ENCODE results near the gene SCAF11. TPM values are rescaled to one million over a fixed set of nuclear protein-coding genes. Genes with fewer than 3 reads are reported as not detected.
A peak's percentile ranks its signal among the peaks of the same experiment; 100 is the strongest.

Gene SCAF11
- polyA plus RNA-seq, 4 donors: 19.7 to 83.3 (median 23.5) TPM

DNA sequence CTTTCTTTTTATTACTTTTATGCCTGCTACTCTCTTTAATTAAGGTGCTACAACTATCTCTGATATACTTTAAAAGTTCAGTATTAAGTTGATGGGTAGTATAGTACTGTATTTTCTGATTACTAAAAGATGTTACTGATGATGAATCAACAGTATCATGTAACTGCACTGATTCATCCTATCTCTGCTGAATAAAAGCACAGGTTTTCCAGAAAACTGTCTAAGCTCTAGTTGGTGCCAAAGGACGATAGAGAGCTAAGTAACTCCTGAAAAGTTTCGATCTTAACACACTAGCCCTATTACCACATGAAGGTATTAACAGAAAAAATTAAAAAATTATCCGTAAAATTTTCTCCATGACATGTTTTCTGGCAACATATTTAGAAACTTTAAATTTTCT is 2.1 kb downstream of the SCAF11 start:
- peaks cover 0 to 4% (median 0%) of the 10 kb centered on the region in 3 donors for H3K36me3 ChIP-seq (ENCODE audit: control insufficient read depth in 3 of 3, insufficient read depth in 2 of 3, low read depth in 1 of 3, low read length in 3 of 3)
- no peak for DNase-seq
- 16 to 38% (median 22%) methylated on average over 3 of the region's 3 CpGs for WGBS, 3 donors
- H3K27me3 ChIP-seq (ENCODE audit: control insufficient read depth in 3 of 3, insufficient read depth in 3 of 3, low read length in 3 of 3): no peaks in the 10 kb centered on the region
- H3K4me1 ChIP-seq (ENCODE audit: control insufficient read depth in 3 of 3, insufficient read depth in 2 of 3, low read depth in 1 of 3, low read length in 2 of 3): peaks cover 0 to 8% (median 3%) of the 10 kb centered on the region in 3 donors
- no peak overlapping the region for H3K27ac ChIP-seq (ENCODE audit: low read depth in 1 of 3, low read length in 2 of 3)
- H3K4me3 ChIP-seq (ENCODE audit: low read depth in 1 of 3, low read length in 3 of 3): no peak overlapping the region
- no peaks in the 10 kb centered on the region for H3K9me3 ChIP-seq (ENCODE audit: control insufficient read depth in 2 of 2, insufficient read depth in 1 of 2, low read depth in 1 of 2, low read length in 1 of 2)
- no peak for FAIRE-seq

GRCh38 chr12:45987340-45987727 is 3.0 kb downstream of the SCAF11 start:
- H3K4me1 ChIP-seq (ENCODE audit: control insufficient read depth in 3 of 3, insufficient read depth in 2 of 3, low read depth in 1 of 3, low read length in 2 of 3): peaks cover 0 to 8% (median 3%) of the 10 kb centered on the region in 3 donors
- no peaks in the 10 kb centered on the region for H3K9me3 ChIP-seq (ENCODE audit: control insufficient read depth in 2 of 2, insufficient read depth in 1 of 2, low read depth in 1 of 2, low read length in 1 of 2)
- no peak overlapping the region for H3K27ac ChIP-seq (ENCODE audit: low read depth in 1 of 3, low read length in 2 of 3)
- WGBS, 3 donors: 50 to 67% (median 60%) methylated on average over 3 of the region's 3 CpGs
- DNase-seq (no peak), FAIRE-seq (no peak)
- H3K27me3 ChIP-seq (ENCODE audit: control insufficient read depth in 3 of 3, insufficient read depth in 3 of 3, low read length in 3 of 3): no peaks in the 10 kb centered on the region
- no peak overlapping the region for H3K4me3 ChIP-seq (ENCODE audit: low read depth in 1 of 3, low read length in 3 of 3)
- peaks cover 0 to 4% (median 0%) of the 10 kb centered on the region in 3 donors for H3K36me3 ChIP-seq (ENCODE audit: control insufficient read depth in 3 of 3, insufficient read depth in 2 of 3, low read depth in 1 of 3, low read length in 3 of 3)

DNA sequence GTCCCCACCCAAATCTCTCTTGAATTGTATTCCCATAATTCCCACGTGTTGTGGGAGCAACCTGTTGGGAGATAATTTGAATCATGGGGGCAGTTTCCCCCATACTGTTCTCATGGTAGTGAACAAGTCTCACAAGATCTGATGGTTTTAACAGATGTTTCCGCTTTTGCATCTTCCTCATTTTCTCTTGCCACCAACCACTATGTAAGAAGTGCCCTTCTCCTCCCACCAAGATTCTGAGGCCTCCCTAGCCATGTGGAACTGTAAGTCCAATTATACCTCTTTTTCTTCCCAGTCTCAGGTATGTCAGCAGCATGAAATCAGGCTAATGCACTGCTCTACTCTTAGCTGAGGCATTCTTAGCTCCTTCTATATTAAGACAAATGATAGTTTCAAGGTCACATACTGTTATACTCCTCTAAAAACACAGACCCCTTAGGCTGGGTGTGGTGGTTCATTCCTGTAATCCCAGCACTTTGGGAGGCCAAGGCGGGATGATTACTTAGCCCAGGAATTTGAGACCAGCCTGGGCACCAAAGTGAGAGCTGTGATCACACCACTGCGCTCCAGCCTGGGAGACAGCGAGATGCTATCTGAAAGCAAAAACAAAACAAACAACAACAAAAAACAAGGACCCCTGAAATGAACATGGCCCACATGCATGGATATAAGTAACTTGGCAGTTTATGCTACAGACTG is 3.6 kb downstream of the SCAF11 start:
- no peaks in the 10 kb centered on the region for H3K9me3 ChIP-seq (ENCODE audit: control insufficient read depth in 2 of 2, insufficient read depth in 1 of 2, low read depth in 1 of 2, low read length in 1 of 2)
- H3K36me3 ChIP-seq (ENCODE audit: control insufficient read depth in 3 of 3, insufficient read depth in 2 of 3, low read depth in 1 of 3, low read length in 3 of 3): peaks cover 0 to 4% (median 0%) of the 10 kb centered on the region in 3 donors
- no peak for FAIRE-seq
- peaks cover 0 to 8% (median 3%) of the 10 kb centered on the region in 3 donors for H3K4me1 ChIP-seq (ENCODE audit: control insufficient read depth in 3 of 3, insufficient read depth in 2 of 3, low read depth in 1 of 3, low read length in 2 of 3)
- no peak overlapping the region for H3K27ac ChIP-seq (ENCODE audit: low read depth in 1 of 3, low read length in 2 of 3)
- no peaks in the 10 kb centered on the region for H3K27me3 ChIP-seq (ENCODE audit: control insufficient read depth in 3 of 3, insufficient read depth in 3 of 3, low read length in 3 of 3)
- no peak for DNase-seq
- 85 to 90% (median 87%) methylated on average over 5 of the region's 5 CpGs for WGBS, 3 donors
- no peak overlapping the region for H3K4me3 ChIP-seq (ENCODE audit: low read depth in 1 of 3, low read length in 3 of 3)

DNA sequence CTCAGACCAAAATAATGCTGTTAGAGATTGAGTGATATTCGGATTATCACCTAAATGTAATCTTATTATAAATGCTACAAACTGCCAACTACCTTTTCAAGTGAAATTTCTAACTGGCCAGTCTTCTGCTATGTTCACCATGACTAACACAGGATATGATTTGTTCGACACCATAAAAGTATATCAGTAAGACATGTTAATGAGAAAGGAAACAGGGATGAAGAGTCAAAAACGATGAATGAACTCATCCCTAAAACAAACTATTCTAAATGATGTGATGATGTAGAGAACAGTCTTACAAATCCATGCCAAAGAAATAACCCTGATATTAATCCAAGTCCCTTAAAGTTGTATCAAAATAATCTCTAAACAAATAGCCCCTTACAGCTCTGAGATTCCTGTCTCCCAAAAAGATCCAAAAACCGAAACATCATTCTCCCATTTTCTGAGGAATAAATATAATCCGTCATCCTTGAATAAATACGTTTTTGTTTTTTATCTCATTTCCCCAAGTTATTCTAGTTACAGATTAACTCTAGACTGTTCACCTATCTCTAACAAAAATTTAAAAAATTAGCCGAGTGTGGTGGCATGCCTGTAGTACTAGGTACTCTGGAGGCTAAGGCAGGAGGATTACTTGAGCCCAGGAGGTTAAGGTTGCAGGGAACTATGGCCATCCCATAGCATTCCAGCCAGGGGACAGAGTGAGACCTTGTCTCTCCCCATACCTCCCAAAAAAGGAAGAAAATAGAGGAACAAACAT is 9.1 kb downstream of the SCAF11 start:
- H3K27ac ChIP-seq (ENCODE audit: low read depth in 1 of 3, low read length in 2 of 3): no peak overlapping the region
- peaks cover 0 to 6% (median 3%) of the 10 kb centered on the region in 3 donors for H3K4me1 ChIP-seq (ENCODE audit: control insufficient read depth in 3 of 3, insufficient read depth in 2 of 3, low read depth in 1 of 3, low read length in 2 of 3)
- FAIRE-seq: no peak

DNA sequence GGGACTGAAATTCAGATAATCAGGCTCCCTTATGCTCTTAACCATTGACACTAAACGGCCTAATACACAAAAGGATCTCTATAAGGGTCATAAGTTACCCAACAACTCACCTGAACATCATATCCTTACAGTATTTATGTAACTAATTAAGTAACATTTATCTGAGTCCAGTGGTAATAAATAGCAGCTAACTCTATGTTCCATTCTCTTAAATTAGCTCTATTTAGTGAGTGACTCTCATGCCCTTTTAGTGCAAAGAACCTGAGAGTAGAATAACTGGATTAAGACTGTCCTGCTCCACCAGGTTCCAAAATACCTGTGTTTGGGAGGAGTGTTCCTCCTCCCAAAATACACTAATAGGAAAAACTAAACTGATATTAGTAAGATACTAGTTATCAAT is 9.8 kb downstream of the SCAF11 start:
- Histone ChIP-seq H3K27ac (ENCODE audit: low read depth in 1 of 3, low read length in 2 of 3) (no peak overlapping the region), H3K4me3 (ENCODE audit: low read depth in 1 of 3, low read length in 3 of 3) (no peak overlapping the region), H3K36me3 (ENCODE audit: control insufficient read depth in 3 of 3, insufficient read depth in 2 of 3, low read depth in 1 of 3, low read length in 3 of 3) (no peaks in the 10 kb centered on the region), H3K4me1 (ENCODE audit: control insufficient read depth in 3 of 3, insufficient read depth in 2 of 3, low read depth in 1 of 3, low read length in 2 of 3) (peaks cover 2 to 6% (median 3%) of the 10 kb centered on the region in 3 donors), H3K9me3 (ENCODE audit: control insufficient read depth in 2 of 2, insufficient read depth in 1 of 2, low read depth in 1 of 2, low read length in 1 of 2) (no peaks in the 10 kb centered on the region), H3K27me3 (ENCODE audit: control insufficient read depth in 3 of 3, insufficient read depth in 3 of 3, low read length in 3 of 3) (no peaks in the 10 kb centered on the region)
- WGBS, 3 donors: 25 to 55% (median 38%) methylated on average over 1 of the region's 1 CpG
- no peak for DNase-seq
- FAIRE-seq: no peak

More for the DNA sequence above, 9.1 kb downstream of the SCAF11 start:
- H3K9me3 ChIP-seq (ENCODE audit: control insufficient read depth in 2 of 2, insufficient read depth in 1 of 2, low read depth in 1 of 2, low read length in 1 of 2): no peaks in the 10 kb centered on the region
- H3K4me3 ChIP-seq (ENCODE audit: low read depth in 1 of 3, low read length in 3 of 3): no peak overlapping the region
- no peak for DNase-seq
- no peaks in the 10 kb centered on the region for H3K27me3 ChIP-seq (ENCODE audit: control insufficient read depth in 3 of 3, insufficient read depth in 3 of 3, low read length in 3 of 3)
- WGBS, 3 donors: 36 to 68% (median 52%) methylated on average over 7 of the region's 7 CpGs
- no peaks in the 10 kb centered on the region for H3K36me3 ChIP-seq (ENCODE audit: control insufficient read depth in 3 of 3, insufficient read depth in 2 of 3, low read depth in 1 of 3, low read length in 3 of 3)

DNA sequence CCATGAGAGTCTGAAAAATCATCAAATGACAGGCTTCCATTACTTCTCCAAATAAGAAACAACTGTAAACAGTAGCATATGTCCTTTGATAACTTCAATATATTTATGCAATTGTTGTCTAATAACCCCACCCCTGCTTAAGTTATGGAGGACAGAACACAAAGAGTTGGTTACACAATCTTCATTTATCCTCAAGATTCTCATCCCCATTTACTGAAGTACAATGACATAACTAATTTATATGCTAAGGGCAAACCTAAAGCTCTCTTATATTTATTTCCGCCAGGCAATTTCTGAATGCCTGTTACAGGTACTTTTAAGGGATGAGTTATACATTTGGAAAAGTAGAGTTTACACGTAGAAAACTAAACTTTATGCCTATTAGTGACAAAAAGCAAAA is 12.3 kb downstream of the SCAF11 start:
- Histone ChIP-seq H3K27me3 (ENCODE audit: control insufficient read depth in 3 of 3, insufficient read depth in 3 of 3, low read length in 3 of 3) (no peaks in the 10 kb centered on the region), H3K4me3 (ENCODE audit: low read depth in 1 of 3, low read length in 3 of 3) (no peak overlapping the region), H3K9me3 (ENCODE audit: control insufficient read depth in 2 of 2, insufficient read depth in 1 of 2, low read depth in 1 of 2, low read length in 1 of 2) (no peaks in the 10 kb centered on the region), H3K36me3 (ENCODE audit: control insufficient read depth in 3 of 3, insufficient read depth in 2 of 3, low read depth in 1 of 3, low read length in 3 of 3) (peaks cover 0 to 2% (median 0%) of the 10 kb centered on the region in 3 donors), H3K27ac (ENCODE audit: low read depth in 1 of 3, low read length in 2 of 3) (no peak overlapping the region), H3K4me1 (ENCODE audit: control insufficient read depth in 3 of 3, insufficient read depth in 2 of 3, low read depth in 1 of 3, low read length in 2 of 3) (peaks cover 0 to 13% (median 8%) of the 10 kb centered on the region in 3 donors)
- FAIRE-seq (no peak), DNase-seq (no peak)
- 84 to 86% (median 86%) methylated on average over 2 of the region's 2 CpGs for WGBS, 3 donors

DNA sequence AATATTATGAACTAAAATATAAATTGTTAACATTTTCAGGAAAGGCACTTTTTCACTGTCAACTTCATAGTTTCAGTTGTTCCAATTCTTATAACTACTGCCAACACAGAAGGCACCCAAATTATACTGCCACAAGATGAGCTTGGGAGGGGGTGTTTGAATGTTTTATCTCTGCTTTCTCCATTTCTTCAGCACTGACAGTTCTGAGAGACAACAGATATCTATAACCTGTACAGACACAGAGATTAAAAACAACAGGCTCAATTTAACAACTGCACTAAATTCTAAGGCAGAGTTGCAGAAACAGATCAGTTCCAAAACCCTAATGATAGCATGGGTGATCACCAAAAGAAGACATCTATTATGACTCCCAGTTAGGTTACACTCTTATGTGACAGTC is 12.8 kb downstream of the SCAF11 start:
- Histone ChIP-seq H3K9me3 (ENCODE audit: control insufficient read depth in 2 of 2, insufficient read depth in 1 of 2, low read depth in 1 of 2, low read length in 1 of 2) (no peaks in the 10 kb centered on the region), H3K4me1 (ENCODE audit: control insufficient read depth in 3 of 3, insufficient read depth in 2 of 3, low read depth in 1 of 3, low read length in 2 of 3) (peaks cover 0 to 13% (median 8%) of the 10 kb centered on the region in 3 donors), H3K27ac (ENCODE audit: low read depth in 1 of 3, low read length in 2 of 3) (no peak overlapping the region), H3K27me3 (ENCODE audit: control insufficient read depth in 3 of 3, insufficient read depth in 3 of 3, low read length in 3 of 3) (no peaks in the 10 kb centered on the region), H3K36me3 (ENCODE audit: control insufficient read depth in 3 of 3, insufficient read depth in 2 of 3, low read depth in 1 of 3, low read length in 3 of 3) (peaks cover 0 to 2% (median 0%) of the 10 kb centered on the region in 3 donors), H3K4me3 (ENCODE audit: low read depth in 1 of 3, low read length in 3 of 3) (no peak overlapping the region)
- FAIRE-seq: no peak
- DNase-seq: no peak

- Histone ChIP-seq H3K4me1 (ENCODE audit: control insufficient read depth in 3 of 3, insufficient read depth in 2 of 3, low read depth in 1 of 3, low read length in 2 of 3) (peaks cover 0 to 13% (median 6%) of the 10 kb centered on the region in 3 donors), H3K36me3 (ENCODE audit: control insufficient read depth in 3 of 3, insufficient read depth in 2 of 3, low read depth in 1 of 3, low read length in 3 of 3) (peaks cover 0 to 2% (median 0%) of the 10 kb centered on the region in 3 donors), H3K27me3 (ENCODE audit: control insufficient read depth in 3 of 3, insufficient read depth in 3 of 3, low read length in 3 of 3) (no peaks in the 10 kb centered on the region), H3K27ac (ENCODE audit: low read depth in 1 of 3, low read length in 2 of 3) (no peak overlapping the region), H3K4me3 (ENCODE audit: low read depth in 1 of 3, low read length in 3 of 3) (no peak overlapping the region), H3K9me3 (ENCODE audit: control insufficient read depth in 2 of 2, insufficient read depth in 1 of 2, low read depth in 1 of 2, low read length in 1 of 2) (no peaks in the 10 kb centered on the region)
- FAIRE-seq (no peak), DNase-seq (peak; percentile 25 to 35)
- WGBS, 3 donors: 64 to 81% (median 74%) methylated on average over 6 of the region's 6 CpGs
Measured at GRCh38 chr12:45975506-45975905, 14.9 kb downstream of the SCAF11 start.
